GM18502 (cell line): ENCODE results near the gene FAM163A.
"Not testable (repeated sequence)": the region's sequence is repeated elsewhere in the genome, so short reads cannot be mapped to it uniquely, and the experiment has no call there.

ENCODE experiments used
- ATAC-seq: cut with Tn5 transposase; IDR thresholded peaks from one replicate; pipeline ENCODE4 v1.9.1; 2021; ENCODE audit warnings: mild to moderate bottlenecking; ENCODE audit not compliant: unreplicated experiment, poor library complexity

Gene FAM163A

DNA sequence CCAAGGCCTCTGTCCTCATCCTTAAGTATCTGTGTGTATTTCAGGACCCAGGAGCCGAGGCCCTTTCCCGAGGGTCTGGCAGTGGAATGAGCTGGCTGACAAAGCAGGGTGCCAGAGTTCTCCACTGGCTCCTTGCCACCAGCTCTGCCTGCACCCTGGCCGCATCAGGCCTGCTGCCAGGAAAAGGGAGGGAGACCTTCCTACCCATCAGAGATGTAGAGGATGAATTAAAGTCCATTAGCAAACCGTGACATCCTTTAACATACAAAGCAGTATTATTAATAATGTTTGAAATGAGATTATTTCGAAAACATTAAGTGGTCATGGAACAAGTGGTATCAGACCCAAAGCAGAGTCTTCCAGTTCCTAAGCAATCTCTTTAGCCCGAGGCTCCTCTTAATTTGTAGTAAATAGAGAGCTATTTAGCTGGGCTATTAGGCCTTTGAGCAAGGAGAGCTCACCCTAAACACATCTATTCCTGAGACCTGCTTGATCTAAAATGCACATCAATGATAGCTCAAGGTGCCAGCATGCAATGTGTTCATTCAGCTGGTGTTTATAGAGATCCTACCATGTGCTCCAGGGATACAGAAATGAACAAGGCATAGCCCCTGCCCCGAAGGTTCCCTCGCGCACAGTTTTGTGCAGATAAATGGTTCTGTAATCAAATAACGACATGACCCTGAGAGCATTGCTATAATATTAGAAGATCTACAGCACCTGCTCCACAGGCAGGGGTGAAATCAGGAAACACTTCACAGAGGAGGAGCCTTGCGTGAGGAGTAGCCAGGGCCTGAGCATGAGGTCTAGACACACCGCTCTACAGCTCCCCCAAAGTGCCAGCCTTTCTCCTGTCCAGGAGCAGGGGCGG lies 44.0 kb downstream of the FAM163A start:
- no peak for ATAC-seq

DNA sequence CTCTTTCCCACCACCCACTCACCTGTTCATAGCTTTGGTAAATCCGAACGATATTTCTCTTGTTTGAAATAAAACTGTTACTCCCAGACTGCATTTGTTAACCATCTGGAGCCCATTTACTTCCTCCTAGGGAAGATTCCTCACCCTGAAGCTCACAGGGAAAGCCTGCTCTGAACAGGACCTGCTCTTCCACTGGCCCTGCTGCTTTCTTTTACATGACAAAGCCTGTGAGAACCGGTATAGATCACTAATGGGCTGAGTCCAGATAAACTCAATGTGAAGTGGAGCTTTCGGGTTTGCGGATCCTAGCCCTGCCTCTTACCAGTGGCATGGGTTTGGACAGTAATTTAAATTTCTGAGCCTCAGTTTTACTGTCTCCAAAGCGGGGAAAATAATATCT lies 45.2 kb downstream of the FAM163A start:
- no peak for ATAC-seq

DNA sequence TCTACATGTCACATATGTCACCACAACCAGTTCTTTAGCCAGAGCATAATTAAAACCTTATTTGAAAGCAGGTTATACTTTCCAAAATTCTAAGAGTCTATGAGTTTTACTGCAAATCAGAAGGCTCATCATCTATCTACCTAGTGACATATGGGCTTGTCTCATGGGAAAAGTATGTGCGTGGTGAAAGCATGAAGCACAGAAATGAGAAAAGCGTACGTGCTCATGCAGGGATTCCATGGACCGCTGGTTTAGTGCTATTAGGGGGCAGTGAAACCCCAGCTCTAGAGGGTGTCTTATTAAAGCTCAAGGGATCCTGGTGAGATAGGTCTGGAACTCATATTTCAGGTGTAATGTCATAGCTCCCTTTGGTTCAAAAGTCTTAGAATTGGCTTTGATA lies 50.2 kb downstream of the FAM163A start:
- ATAC-seq, result no peak

DNA sequence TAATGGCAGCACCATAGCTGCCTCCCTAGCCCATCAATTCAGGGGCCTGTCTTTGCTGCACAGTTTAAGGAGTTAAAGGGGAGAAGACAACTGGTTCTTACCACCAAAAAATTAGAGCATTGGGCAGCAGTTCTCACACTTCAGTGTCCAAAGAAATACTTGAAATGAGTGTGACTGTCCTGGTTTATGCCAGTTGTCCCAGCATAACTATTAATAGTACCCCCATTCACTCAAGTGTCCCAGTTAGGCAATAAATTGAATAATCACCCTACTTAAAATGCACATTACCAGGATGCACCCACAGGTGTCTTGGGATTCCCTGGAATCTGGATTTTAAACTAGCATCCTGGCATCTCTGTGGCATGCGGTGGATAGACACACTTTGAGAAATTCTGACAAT lies 51.1 kb downstream of the FAM163A start:
- ATAC-seq, result no peak

DNA sequence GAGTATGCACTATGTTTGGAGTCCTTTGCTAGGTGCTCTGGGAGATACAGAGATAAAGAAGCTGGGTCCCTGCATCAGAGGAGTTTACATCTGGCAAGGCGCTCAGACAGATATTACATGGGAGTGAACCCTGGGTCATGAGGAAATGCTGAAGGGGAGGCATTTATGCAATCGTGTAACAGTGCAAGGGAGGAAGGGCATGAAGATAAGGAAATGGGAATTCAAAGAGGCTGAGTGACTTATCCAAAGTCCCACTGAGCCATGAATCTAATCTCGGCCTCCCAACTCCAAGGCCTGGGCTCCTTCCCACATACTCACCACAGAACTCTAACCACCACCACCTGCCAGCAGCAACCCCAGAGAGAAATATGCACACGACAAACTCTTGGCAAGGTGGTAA lies 51.6 kb downstream of the FAM163A start:
- ATAC-seq, result no peak

DNA sequence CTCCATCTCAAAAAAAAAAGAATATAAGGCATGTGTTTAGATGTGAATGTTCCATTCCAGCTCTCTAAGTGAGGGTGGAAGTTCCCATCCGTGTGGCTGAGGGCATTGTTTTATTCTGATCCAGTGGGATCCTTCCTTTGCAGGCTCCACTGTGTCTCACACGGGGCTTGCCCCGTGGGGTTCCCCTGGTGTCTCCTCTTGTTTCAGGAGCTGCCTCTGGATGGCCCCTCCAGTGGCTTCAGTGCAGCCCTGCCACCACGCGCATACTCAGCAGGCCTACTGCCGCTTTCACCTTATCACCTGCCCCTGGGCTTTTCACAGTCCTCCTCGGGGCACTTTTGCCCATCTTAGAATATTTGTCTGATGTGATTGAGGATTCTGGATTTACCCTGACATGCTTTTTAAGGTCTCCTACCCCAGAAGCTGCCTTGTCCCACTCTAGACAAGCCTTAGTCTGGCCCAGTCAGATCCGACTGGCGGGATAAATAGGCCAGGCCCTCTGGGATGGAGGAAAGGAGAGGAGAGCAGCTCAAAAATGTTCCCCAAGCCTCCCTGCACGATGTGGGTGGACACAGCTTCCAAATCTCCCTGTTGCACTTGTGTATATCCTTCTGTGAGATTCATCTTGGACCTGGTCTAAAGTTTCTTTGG lies 55.2 kb downstream of the FAM163A start:
- no peak for ATAC-seq

DNA sequence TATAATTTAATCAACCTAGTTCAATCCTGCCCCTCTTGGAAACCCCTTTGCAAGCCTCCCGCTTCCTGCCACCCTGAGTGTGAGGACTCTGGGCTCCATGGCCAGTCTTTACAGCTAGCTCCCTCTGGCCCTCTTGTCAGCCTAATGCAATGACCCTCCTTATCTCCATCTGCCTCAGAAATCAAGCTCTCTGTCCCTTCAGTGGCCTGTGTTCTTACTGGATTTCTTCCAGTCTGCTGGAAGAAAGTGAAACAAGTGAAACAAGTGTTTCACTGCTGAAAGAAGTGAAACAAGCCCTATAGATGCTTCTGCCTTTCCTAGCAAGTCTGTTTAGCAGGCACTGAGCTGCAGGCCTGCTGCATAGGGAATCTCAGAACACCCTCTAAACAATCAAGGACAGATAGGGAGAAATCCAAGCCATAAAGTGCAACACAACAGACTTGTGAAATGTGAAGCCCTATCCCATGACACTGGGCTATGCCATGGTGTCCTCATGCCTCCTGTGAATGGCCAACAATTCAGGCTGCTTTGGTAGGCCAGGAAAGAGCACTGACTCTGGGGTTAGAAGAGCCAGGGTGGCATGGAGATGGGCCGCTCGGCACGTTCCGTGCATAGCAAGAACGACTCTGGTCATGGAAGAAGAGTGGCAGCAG lies 55.9 kb downstream of the FAM163A start:
- ATAC-seq, result no peak

DNA sequence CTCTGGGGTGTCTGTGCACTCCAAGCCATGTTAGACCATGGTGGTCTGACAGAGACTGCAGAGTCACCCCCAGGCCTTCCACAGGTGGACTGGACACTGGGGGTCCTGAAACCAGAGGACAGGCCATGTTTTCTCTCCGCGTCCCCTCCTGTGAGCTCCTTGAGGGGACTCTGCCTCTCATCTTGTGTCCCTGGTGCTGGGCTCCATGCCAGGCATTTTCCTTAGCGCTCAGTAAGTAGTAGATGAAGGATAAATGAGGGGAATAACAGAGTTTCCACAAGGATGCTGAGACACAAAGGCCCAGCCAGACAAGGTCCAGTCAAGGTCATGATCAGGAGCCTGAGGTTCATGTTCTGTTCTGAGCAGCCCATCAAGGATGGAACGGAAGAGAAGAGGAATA lies 57.4 kb downstream of the FAM163A start:
- no peak for ATAC-seq

DNA sequence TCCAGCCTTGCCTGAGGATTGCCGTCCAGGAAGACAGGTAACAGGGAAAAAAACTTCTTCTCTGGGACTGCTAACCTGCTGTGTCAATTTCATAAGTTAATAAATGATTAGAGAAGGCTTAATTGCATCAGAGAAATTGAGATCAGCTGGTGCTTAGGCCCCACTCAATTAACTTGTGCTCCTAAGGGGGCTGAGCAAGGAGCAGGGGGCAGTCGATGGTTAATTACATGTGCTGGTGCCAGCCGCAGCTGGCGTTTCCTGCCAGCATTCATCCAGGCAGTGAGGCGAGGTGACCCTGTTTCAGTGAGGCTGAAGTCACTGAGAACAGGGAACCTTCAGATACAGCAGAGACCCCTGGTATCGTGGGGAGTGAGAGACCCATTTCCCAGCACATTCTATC lies 60.0 kb downstream of the FAM163A start:
- ATAC-seq, result no peak

DNA sequence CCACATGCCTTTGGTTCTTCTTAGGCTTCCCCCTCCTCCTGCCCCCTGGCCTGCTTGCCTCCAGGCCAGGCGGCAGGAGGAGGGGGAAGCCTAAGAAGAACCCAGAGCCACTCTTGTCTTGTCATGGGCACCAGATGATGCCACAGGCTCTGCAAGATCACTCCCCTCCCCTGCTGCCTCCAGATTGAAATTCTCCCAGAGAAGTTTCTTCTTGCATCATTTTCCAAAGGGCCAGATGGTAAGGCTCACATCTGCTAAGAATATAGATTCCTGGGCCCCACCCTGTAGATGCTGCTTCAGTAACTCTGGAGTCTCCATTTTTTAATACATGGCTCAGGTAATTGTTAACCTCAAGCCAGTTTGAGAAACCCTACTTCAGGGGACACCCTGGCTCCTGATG lies 60.8 kb downstream of the FAM163A start:
- no peak for ATAC-seq

DNA sequence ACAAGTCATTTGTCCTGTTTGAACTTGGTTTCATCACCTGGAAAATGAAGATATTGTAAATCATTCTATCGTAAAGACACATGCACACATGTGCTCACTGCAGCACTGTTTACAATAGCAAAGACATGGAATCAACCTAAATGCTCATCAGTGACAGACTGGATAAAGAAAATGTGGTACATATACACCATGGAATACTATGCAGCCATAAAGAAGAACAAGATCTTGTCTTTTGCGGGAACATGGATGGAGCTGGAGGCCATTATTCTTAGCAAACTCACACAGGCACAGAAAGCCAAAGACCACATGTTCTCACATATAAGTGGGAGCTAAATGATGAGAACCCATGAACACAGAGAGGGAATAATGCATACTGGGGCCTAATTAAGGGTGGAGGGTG lies 61.3 kb downstream of the FAM163A start:
- not testable (repeated sequence) for ATAC-seq

DNA sequence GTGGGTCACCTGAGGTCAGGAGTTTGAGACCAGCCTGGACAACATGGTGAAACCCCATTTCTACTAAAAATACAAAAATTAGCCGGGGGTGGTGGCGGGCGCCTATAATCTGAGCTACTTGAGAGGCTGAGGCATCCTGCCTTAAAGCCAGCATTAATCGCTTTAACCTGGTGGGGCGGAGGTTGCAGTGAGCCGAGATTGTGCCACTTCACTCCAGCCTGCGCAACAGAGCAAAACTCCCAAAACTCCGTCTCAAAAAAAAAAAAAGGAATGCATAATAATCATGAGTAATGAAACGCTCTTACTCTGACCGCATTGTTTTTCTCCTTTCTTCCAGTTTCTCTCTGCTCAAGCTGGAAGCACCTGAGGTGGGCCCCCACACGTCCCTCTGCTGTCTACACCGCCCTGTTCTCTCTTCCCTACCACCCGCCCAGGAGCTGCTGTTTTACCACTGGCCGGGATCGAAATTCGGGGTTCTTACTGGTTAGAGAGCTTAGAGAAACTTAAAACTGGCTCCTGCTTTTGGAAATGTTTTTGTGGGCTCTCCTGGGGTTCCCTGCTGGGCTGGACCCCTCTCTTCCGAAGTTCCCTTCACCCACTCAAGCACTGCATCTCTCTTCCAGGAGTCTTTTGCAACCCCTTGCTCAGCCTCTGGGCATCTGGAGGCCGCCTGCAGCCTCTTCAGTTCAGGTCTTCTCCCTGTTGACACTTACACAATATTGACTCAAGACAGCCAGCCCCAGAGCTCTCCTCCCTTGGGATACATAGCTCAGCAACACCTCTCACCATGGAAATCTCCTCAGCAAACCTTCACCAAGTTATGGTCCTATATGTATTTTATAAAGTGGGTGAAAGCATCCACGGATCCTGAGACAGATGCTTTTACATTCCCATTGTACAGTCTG lies 62.5 kb downstream of the FAM163A start:
- no peak for ATAC-seq

DNA sequence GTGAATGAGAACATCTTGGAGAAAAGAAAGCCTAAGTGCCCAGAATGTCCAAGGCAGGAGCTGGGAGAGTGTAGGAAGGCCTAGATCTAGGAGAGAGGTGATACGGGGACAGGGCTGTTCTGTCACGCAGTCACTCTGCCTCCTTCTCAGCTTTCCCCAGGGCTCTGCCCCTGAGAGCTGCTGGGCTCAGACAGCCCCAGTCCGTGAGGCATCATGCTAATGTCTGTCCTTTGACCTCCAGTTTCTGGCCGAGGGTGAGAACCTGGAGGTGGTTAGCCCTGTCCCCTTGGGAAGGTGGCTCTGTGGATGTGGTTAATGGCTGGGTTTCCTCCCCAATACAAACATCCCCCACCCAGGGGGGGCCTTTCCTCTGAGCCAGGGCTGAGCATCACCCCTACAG lies 63.2 kb downstream of the FAM163A start:
- ATAC-seq, result no peak

DNA sequence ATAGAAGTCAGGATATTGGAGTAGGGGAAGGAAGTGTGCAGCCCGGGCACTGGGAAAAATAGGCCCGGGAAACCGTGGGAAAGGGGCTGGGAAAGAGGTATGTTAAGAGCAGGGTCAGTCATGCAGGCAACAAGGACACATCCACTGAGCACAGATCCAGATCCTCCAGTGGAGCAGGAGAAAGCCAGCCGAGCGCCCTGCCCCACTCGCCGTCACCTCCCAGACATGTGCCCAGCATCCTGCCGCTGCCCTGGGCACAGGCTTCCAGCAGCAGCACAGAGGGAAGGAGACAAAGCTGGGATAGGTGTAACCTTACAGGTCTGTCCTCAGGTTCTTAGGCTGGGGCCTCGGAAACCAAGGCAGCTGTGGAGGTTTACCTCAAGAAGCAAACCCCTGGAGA lies 64.2 kb downstream of the FAM163A start:
- ATAC-seq, result no peak

DNA sequence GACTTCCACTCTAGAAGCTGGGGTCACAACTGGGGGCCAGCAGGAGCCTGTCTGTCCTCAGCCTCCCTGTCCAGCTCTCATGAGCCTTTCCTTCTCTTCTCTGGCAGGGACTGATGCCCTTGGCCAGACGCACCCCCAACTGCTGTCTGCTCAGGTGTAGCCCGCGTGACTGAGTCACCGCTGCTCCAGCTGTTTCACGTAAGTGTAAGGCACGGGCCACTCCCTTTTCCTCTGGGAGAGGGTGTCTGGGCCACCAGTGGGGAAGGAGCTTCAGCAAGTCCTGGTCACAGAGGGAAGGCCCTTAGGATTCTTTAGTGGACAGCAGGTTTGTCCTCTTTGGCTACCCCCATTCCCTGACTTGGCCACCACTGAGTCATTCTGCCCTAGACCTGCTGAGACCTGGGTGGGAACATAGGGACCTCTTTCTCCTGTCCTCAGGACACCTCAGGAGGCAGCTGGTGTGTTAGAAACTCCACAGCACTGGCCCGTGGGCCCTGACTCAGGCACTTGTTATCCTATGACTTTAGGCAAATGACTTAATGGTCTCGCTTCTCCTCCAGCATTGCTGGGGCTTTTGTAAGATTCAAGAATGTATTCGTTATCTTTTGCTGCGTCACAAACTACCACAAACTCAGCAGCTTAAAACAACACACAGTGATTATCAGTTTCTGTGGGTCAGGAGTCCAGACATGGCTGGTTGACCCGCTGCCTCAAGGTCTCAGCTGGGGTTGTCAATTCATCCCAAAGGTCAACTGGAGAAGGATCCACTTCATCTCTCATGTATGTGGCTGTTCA lies 64.8 kb downstream of the FAM163A start:
- no peak for ATAC-seq

DNA sequence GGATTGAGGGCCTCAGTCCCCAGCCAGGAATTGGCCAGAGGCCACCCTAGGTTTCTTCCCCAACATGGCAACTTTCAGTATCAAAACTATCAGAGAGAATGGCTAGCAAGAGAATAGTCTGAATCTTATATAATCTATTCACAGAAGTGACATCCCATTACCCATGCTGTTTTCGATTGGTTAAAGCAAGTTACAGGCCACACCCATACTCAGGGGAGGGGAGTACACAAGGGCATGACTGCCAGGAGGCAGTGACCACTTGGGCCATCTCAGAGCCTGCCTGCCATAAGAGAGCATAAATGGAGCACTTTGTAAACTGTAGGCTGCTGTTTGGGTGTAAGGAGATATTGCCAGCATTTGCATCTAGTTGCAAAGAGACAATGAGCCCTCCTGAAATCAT lies 65.4 kb downstream of the FAM163A start:
- no peak for ATAC-seq

DNA sequence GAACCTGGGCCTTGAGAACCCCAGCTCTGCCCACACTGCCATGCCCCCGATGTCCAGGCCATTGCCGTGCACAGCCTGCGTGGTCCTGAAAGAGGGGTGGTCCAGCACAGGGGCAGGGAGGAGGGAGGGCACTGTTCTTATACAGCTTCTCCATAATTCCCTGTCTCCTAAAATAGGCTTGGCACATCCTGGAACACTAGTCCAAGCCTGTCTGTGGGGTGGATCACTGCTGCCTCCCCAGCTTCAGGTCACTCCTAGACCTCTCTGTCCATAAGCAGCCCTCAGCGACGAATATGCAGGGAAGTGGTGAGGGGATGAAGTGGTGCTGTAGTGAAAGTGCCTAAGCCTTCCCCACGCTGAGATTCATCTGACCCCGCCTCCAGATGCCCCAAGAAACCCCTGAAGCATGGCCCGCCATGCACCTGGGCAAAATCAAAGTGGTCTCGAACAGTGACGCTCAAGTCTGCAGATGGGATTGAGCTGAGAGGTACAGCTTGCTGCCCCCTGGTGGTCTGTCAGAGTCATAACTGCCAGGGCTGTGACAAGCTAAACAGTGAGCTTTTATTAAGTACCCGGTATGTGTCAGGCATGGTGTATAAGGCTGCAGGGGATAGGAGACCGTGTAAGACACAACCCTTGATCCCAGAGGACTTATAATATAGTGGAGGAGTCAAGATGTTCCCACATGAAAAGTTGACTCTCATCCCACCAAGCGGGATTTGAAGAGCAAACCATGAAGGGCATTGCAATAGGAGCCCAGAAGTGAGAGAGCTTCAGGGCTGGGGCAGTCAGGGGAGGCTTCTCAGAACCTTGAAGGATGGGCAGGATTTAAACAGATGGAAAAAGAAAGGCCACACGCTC lies 66.6 kb downstream of the FAM163A start:
- peak; percentile 68 for ATAC-seq

DNA sequence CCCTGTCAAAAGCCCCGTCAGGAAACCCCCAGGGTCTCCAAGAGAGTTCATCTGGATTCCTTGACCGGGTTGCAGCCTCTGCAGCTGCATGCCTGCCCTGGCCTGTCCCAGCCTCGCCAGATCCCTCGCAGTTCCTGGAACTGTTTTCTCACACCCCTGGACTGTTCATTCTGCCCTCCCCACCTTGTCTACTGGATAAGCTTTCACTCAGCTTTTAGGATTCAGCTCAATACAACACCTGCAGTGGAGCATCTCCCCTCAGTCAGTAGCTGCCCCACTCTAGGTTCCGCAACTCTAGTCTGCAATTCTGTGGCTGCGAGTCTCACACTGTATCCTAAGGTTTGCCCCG lies 67.2 kb downstream of the FAM163A start:
- ATAC-seq, result no peak
